ENCODE data around the gene U2AF2. TPM values are rescaled to one million over a fixed set of nuclear protein-coding genes. Genes with fewer than 3 reads are reported as not detected.

Gene U2AF2
- 100 to 1,000 TPM in 4 of 5 donors, 10 to 100 TPM in 1; 70.5 to 463 (median 183) TPM for total RNA-seq
- polyA plus RNA-seq: 10 to 100 TPM; 53.2 to 91.4 (median 62.2) TPM
- long read RNA-seq, donor 1, partial matches to known transcripts: 5 of 10 reads
- long read RNA-seq, donor 1, other reads (novel, unspliced or antisense): 0 of 10 reads
- long read RNA-seq, donor 2, transcript U2AF2-202 (12 exons, 3,022 nt): major isoform, 6 of 11 reads
- long read RNA-seq, donor 2, partial matches to known transcripts: 0 of 11 reads
- long read RNA-seq, donor 2, other reads (novel, unspliced or antisense): 0 of 11 reads
- long read RNA-seq, donor 3, partial matches to known transcripts: 0 of 3 reads
- long read RNA-seq, donor 3, other reads (novel, unspliced or antisense): 0 of 3 reads
- long read RNA-seq, donor 4: 0 reads
- long read RNA-seq, donor 5, transcript U2AF2-205 (5 exons, 637 nt): major isoform, 7 of 35 reads
- long read RNA-seq, donor 5, partial matches to known transcripts: 21 of 35 reads
- long read RNA-seq, donor 5, other reads (novel, unspliced or antisense): 0 of 35 reads
- long read RNA-seq, donor 6, transcript U2AF2-202 (12 exons, 3,022 nt): major isoform, 11 of 92 reads
- long read RNA-seq, donor 6, transcript U2AF2-205 (5 exons, 637 nt): minor isoform, 6 of 92 reads
- long read RNA-seq, donor 6, partial matches to known transcripts: 70 of 92 reads
- long read RNA-seq, donor 6, other reads (novel, unspliced or antisense): 0 of 92 reads
- long read RNA-seq, donor 7, transcript U2AF2-202 (12 exons, 3,022 nt): minor isoform, 5 of 32 reads
- long read RNA-seq, donor 7, transcript U2AF2-205 (5 exons, 637 nt): major isoform, 7 of 32 reads
- long read RNA-seq, donor 7, partial matches to known transcripts: 17 of 32 reads
- long read RNA-seq, donor 7, other reads (novel, unspliced or antisense): 0 of 32 reads
- long read RNA-seq, donor 8, transcript U2AF2-202 (12 exons, 3,022 nt): major isoform, 5 of 17 reads
- long read RNA-seq, donor 8, partial matches to known transcripts: 7 of 17 reads
- long read RNA-seq, donor 8, other reads (novel, unspliced or antisense): 0 of 17 reads
- long read RNA-seq, donor 9, transcript U2AF2-205 (5 exons, 637 nt): major isoform, 7 of 36 reads
- long read RNA-seq, donor 9, partial matches to known transcripts: 24 of 36 reads
- long read RNA-seq, donor 9, other reads (novel, unspliced or antisense): 0 of 36 reads
- long read RNA-seq, donor 10, partial matches to known transcripts: 0 of 4 reads
- long read RNA-seq, donor 10, other reads (novel, unspliced or antisense): 0 of 4 reads

DNA sequence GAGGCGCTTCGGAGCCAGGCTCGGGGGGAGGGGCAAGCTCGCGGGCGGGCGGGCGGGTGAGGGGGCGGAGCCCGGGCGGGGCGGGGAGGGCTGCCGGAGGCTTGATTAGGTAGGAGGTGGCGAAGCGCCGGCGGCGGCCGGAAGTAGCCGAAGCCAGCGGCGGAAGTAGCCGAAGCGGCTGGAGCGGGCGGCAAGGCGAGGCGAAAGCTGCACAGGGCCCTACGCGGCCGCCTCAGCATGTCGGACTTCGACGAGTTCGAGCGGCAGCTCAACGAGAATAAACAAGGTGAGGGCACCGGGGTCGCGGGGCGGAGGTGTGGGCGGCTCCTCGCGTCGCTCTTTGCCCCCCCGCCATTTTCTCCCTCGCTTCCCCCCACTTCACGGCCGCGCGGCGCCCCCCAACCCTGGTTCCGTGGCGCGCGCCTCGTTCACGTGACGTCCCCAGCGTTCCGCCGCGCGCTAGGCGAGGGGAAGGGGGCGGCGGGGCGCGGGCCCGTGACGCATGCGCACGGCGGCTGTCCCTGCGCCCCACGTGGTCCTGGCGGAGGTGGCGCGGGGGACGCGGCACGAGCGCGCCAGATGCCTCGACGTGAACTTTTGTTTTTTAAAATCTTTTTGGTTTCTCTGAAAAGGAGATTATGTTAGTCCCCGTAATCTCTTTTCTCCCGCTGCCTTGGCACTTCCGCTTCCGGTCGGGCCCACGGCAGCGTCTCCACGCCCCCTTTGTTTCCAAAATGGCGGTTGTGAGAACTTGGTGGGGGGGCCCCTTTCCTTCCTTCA is at the start of gene U2AF2:
Gene U2AF2 (plus strand): TSS at position 168 of the 780 bp plus-strand sequence. CDS start 70 bp downstream, at position 238.
- intact Hi-C loops (cut with DNase I; ENCODE audit: low total_unique reads): no loop called here
- H3K27me3 ChIP-seq: no peaks in the 10 kb centered on the region
- peak; percentile 97 to 98 for DNase-seq
- no peaks in the 10 kb centered on the region for H3K9me3 ChIP-seq
- peak within 1 kb of the TSS; percentile 68 to 96 (median 82) for H3K4me3 ChIP-seq
- peaks cover 7 to 44% (median 32%) of the 10 kb centered on the region in 4 donors for H3K36me3 ChIP-seq
- TF ChIP-seq POLR2AphosphoS5 (IDR thresholded peaks at IDR 0.05) (peak in 2 of 3 donors; percentile 68 to 83), POLR2A (IDR thresholded peaks at IDR 0.05) (no peak), EP300 (IDR thresholded peaks at IDR 0.05) (no peak)
- TF ChIP-seq, protein P1, sequence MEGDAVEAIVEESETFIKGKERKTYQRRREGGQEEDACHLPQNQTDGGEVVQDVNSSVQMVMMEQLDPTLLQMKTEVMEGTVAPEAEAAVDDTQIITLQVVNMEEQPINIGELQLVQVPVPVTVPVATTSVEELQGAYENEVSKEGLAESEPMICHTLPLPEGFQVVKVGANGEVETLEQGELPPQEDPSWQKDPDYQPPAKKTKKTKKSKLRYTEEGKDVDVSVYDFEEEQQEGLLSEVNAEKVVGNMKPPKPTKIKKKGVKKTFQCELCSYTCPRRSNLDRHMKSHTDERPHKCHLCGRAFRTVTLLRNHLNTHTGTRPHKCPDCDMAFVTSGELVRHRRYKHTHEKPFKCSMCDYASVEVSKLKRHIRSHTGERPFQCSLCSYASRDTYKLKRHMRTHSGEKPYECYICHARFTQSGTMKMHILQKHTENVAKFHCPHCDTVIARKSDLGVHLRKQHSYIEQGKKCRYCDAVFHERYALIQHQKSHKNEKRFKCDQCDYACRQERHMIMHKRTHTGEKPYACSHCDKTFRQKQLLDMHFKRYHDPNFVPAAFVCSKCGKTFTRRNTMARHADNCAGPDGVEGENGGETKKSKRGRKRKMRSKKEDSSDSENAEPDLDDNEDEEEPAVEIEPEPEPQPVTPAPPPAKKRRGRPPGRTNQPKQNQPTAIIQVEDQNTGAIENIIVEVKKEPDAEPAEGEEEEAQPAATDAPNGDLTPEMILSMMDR (IDR thresholded peaks at IDR 0.05): no peak
- 0 to 1% (median 0%) methylated on average over 38 to 95 of the region's 95 CpGs for WGBS, 5 donors
- peak within 1 kb of the TSS; percentile 94 to 98 (median 97) for H3K27ac ChIP-seq
- H3K4me1 ChIP-seq: peaks cover 49 to 67% (median 58%) of the 10 kb centered on the region in 4 donors

DNA sequence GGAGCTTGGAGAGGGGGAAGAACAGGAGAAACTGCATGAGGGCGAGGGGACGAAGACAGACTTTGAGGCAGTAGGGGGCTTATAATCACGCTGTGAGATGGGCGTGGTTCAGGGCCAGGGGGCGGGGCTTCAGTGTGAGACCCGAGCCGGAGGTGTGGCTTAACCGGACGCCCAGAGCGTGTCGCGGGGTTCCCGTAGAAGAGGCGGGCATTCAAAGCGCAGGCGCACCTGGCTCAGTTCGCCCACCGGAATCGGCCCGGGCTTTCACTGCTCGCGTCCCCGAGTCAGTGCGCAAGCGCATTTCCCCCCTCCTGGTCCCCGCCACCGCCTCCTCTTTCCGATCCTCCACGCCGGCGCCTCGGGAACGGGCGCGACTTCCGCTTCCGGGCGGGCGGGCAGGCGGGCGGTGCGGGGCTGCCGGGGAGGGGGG is 49.6 kb upstream of the U2AF2 start:
- DNase-seq: peak; percentile 99
- Histone ChIP-seq H3K36me3 (peaks cover 0 to 40% (median 27%) of the 10 kb centered on the region in 4 donors), H3K27ac (peak overlapping the region; percentile 94 to 98 (median 97)), H3K4me1 (peaks cover 27 to 85% (median 64%) of the 10 kb centered on the region in 4 donors), H3K9me3 (no peaks in the 10 kb centered on the region), H3K27me3 (no peaks in the 10 kb centered on the region), H3K4me3 (peak overlapping the region; percentile 79 to 98 (median 83))
- intact Hi-C loops (cut with DNase I; ENCODE audit: low total_unique reads): no loop called here
- TF ChIP-seq POLR2A (IDR thresholded peaks at IDR 0.05) (no peak), POLR2AphosphoS5 (IDR thresholded peaks at IDR 0.05) (peak; percentile 39 to 85 (median 59))
- 0% methylated on average over 17 to 39 of the region's 43 CpGs for WGBS, 5 donors

DNA sequence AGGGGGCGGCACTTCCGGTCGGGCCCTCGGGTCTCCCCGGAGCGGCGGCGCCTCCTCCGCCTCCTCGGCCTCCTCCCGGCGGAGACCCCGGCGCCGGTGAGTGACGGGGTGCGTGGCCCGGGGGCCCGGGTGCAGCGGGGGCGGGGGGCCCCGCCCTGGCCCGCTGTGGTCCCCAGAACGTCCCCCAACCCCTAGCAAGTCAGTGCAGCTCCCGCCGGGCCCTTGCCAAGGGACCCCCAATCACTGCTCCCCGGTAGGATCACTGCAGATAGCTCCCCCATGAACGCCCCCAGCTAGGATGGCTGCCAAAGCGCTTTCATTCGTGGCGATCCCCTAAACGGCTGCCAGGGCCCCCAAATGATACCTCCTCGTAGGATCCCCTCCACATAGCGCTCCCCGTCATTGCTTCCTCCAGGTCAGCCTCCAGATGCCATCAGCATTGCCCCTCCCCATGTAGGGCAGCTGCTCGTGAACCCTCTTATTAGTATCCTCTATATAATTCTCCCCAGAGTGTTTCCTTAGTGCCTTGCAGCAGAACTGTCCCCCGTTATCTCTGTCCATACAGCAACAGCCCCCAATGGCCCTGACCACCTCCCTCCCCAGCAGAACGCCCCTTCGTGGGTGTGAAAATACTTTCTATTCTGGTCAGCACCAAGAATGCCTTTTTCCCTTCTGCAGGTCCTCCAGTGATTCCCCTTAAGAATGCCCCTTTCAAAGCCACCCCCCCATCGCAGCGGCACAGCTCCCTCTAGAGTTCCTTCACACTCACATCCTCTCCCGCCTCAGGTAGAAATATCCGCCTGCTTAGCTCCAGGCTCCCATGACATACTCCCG is 49.0 kb upstream of the U2AF2 start, which contains the start of gene ZNF865:
Gene ZNF865 (plus strand): TSS at position 11 of the 834 bp plus-strand sequence. CDS start 7,972 bp downstream, outside the sequence.
- Histone ChIP-seq H3K27ac (peak within 1 kb of the TSS; percentile 94 to 98 (median 97)), H3K36me3 (peaks cover 0 to 46% (median 33%) of the 10 kb centered on the region in 4 donors), H3K4me1 (peaks cover 25 to 87% (median 62%) of the 10 kb centered on the region in 4 donors), H3K27me3 (no peaks in the 10 kb centered on the region), H3K9me3 (no peaks in the 10 kb centered on the region), H3K4me3 (peak within 1 kb of the TSS; percentile 79 to 98 (median 83))
- 0 to 1% (median 1%) methylated on average over 26 to 44 of the region's 44 CpGs for WGBS, 5 donors
- TF ChIP-seq, protein P1 (IDR thresholded peaks at IDR 0.05): peak in 5 of 7 experiments; percentile 54 to 69 (median 62)
- TF ChIP-seq POLR2AphosphoS5 (IDR thresholded peaks at IDR 0.05): no peak
- DNase-seq: peak; percentile 77 to 93
- intact Hi-C loops (cut with DNase I; ENCODE audit: low total_unique reads): no loop called here

All from stomach (tissue), 19 donors.